ENCODE results near the gene PTPN14.

The PTPN14 gene

DNA sequence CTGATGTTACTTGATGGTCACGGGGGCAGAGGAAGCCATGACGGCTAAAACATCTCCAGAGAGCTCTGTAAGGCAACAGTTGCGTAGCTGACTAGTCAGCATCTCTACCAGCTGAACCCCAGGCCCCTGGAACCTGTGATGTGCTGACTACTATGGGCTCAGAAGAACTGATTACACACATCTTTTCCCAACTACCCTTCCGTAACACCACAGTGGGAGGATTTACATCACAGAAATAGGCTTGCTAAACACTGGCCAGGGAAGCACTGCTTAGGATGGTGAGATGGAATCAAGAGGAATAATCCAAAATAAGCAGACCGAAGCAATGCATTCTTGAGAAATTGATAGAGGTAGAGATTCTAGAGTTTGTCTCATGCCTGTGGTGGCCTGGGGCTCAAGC is 148.0 kb downstream of the PTPN14 start:
- H2AFZ ChIP-seq (ENCODE audit: low read depth, low read length) = no peak overlapping the region
- DNase-seq (no peak), ATAC-seq (ENCODE audit: insufficient read depth, low read depth) (no peak)
- no peak overlapping the region for H3K9ac ChIP-seq (ENCODE audit: low read depth, low read length)
- no peaks in the 10 kb centered on the region for H3K36me3 ChIP-seq (ENCODE audit: insufficient read depth, low read length)
- H3K4me2 ChIP-seq (ENCODE audit: insufficient read depth, low read length) = no peak overlapping the region
- H3K79me2 ChIP-seq (ENCODE audit: insufficient read depth, low read length) = no peaks in the 10 kb centered on the region
- TF ChIP-seq CTCF (IDR thresholded peaks at IDR 0.05; ENCODE audit: borderline replicate concordance, extremely low read depth, low read length, poor library complexity, severe bottlenecking) = no peak
- no peak for TF ChIP-seq EZH2 (IDR thresholded peaks at IDR 0.05; ENCODE audit: borderline replicate concordance, low read depth, low read length, severe bottlenecking)
- H3K9me3 ChIP-seq (ENCODE audit: insufficient read depth, low read length, severe bottlenecking) = no peaks in the 10 kb centered on the region
- H3K4me3 ChIP-seq (ENCODE audit: low read depth in 1 of 2, low read length in 2 of 2) = no peak overlapping the region
- H4K20me1 ChIP-seq (ENCODE audit: insufficient read depth, low read length) = no peaks in the 10 kb centered on the region
- H3K27ac ChIP-seq (ENCODE audit: low read length) = no peak overlapping the region
- no peaks in the 10 kb centered on the region for H3K4me1 ChIP-seq (ENCODE audit: insufficient read depth, low read length)
- no peaks in the 10 kb centered on the region for H3K27me3 ChIP-seq (ENCODE audit: insufficient read depth, low read length, poor library complexity)

DNA sequence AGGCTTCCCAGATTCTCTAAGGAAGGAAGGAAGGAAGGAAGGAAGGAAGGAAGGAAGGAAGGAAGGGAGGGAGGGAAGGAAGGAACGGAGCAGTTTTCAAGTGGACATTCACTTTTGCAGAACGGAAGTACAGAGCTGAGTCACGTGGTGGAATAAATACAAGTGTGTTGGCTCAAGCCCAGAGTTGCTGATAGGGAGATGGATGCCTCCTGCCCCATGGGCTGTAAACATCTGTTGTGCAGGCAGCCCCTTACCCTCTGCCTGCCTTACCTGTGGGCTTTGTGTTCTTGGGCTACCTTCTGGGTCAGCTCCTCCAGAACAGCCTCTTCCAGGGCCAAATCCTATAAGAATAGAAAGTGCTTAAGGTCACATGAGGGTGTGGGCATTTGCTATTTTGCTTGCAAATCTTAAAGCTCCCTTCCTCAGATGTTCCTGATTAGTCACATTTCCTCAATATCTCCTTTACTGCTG is 148.8 kb downstream of the PTPN14 start:
- Histone ChIP-seq H2AFZ (ENCODE audit: low read depth, low read length) (no peak overlapping the region), H4K20me1 (ENCODE audit: insufficient read depth, low read length) (no peaks in the 10 kb centered on the region), H3K9ac (ENCODE audit: low read depth, low read length) (no peak overlapping the region), H3K27me3 (ENCODE audit: insufficient read depth, low read length, poor library complexity) (no peaks in the 10 kb centered on the region), H3K4me2 (ENCODE audit: insufficient read depth, low read length) (no peak overlapping the region), H3K4me1 (ENCODE audit: insufficient read depth, low read length) (no peaks in the 10 kb centered on the region), H3K27ac (ENCODE audit: low read length) (no peak overlapping the region), H3K9me3 (ENCODE audit: insufficient read depth, low read length, severe bottlenecking) (no peaks in the 10 kb centered on the region), H3K79me2 (ENCODE audit: insufficient read depth, low read length) (no peaks in the 10 kb centered on the region), H3K4me3 (ENCODE audit: low read depth in 1 of 2, low read length in 2 of 2) (no peak overlapping the region), H3K36me3 (ENCODE audit: insufficient read depth, low read length) (no peaks in the 10 kb centered on the region)
- DNase-seq = no peak
- no peak for ATAC-seq (ENCODE audit: insufficient read depth, low read depth)
- no peak for TF ChIP-seq EZH2 (IDR thresholded peaks at IDR 0.05; ENCODE audit: borderline replicate concordance, low read depth, low read length, severe bottlenecking)
- no peak for TF ChIP-seq CTCF (IDR thresholded peaks at IDR 0.05; ENCODE audit: borderline replicate concordance, extremely low read depth, low read length, poor library complexity, severe bottlenecking)

DNA sequence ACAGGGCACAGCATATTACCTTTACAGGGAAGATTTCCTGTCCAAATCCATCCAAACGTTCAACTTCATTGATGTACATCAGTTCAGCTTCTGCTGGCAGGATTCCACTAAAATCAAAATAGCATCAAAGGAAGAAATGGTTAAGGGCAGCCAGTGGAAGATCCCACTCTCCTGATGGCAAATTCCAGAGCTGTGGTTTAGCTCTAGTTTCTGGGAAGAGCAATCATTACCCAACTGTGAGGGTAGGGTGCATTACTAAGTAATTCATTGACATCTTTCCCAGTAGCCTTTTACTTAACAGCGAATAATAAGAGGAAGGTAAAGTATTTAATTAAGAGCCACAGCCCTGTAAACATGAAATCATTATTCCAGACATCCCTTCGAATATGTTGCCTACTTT is 149.7 kb downstream of the PTPN14 start:
- ATAC-seq (ENCODE audit: insufficient read depth, low read depth) = no peak
- no peaks in the 10 kb centered on the region for H3K9me3 ChIP-seq (ENCODE audit: insufficient read depth, low read length, severe bottlenecking)
- no peaks in the 10 kb centered on the region for H3K27me3 ChIP-seq (ENCODE audit: insufficient read depth, low read length, poor library complexity)
- no peaks in the 10 kb centered on the region for H3K36me3 ChIP-seq (ENCODE audit: insufficient read depth, low read length)
- no peak overlapping the region for H2AFZ ChIP-seq (ENCODE audit: low read depth, low read length)
- H3K4me1 ChIP-seq (ENCODE audit: insufficient read depth, low read length) = no peaks in the 10 kb centered on the region
- no peak overlapping the region for H3K4me2 ChIP-seq (ENCODE audit: insufficient read depth, low read length)
- no peak overlapping the region for H3K27ac ChIP-seq (ENCODE audit: low read length)
- DNase-seq = no peak
- TF ChIP-seq CTCF (IDR thresholded peaks at IDR 0.05; ENCODE audit: borderline replicate concordance, extremely low read depth, low read length, poor library complexity, severe bottlenecking) (no peak), EZH2 (IDR thresholded peaks at IDR 0.05; ENCODE audit: borderline replicate concordance, low read depth, low read length, severe bottlenecking) (no peak)
- no peak overlapping the region for H3K9ac ChIP-seq (ENCODE audit: low read depth, low read length)
- no peaks in the 10 kb centered on the region for H4K20me1 ChIP-seq (ENCODE audit: insufficient read depth, low read length)
- H3K4me3 ChIP-seq (ENCODE audit: low read depth in 1 of 2, low read length in 2 of 2) = no peak overlapping the region
- H3K79me2 ChIP-seq (ENCODE audit: insufficient read depth, low read length) = no peaks in the 10 kb centered on the region

GRCh38 chr1:214400131-214400530 is 151.3 kb downstream of the PTPN14 start:
- Histone ChIP-seq H3K27ac (ENCODE audit: low read length) (no peak overlapping the region), H3K36me3 (ENCODE audit: insufficient read depth, low read length) (no peaks in the 10 kb centered on the region), H3K9ac (ENCODE audit: low read depth, low read length) (no peak overlapping the region), H2AFZ (ENCODE audit: low read depth, low read length) (no peak overlapping the region), H3K4me2 (ENCODE audit: insufficient read depth, low read length) (no peak overlapping the region), H3K79me2 (ENCODE audit: insufficient read depth, low read length) (no peaks in the 10 kb centered on the region), H4K20me1 (ENCODE audit: insufficient read depth, low read length) (no peaks in the 10 kb centered on the region), H3K27me3 (ENCODE audit: insufficient read depth, low read length, poor library complexity) (no peaks in the 10 kb centered on the region), H3K4me3 (ENCODE audit: low read depth in 1 of 2, low read length in 2 of 2) (no peak overlapping the region), H3K9me3 (ENCODE audit: insufficient read depth, low read length, severe bottlenecking) (no peaks in the 10 kb centered on the region), H3K4me1 (ENCODE audit: insufficient read depth, low read length) (no peaks in the 10 kb centered on the region)
- TF ChIP-seq CTCF (IDR thresholded peaks at IDR 0.05; ENCODE audit: borderline replicate concordance, extremely low read depth, low read length, poor library complexity, severe bottlenecking) (no peak), EZH2 (IDR thresholded peaks at IDR 0.05; ENCODE audit: borderline replicate concordance, low read depth, low read length, severe bottlenecking) (no peak)
- ATAC-seq (ENCODE audit: insufficient read depth, low read depth) (no peak), DNase-seq (no peak)
